Measurements from ENCODE around the gene FRMD4A.
"Not testable (repeated sequence)": the region's sequence is repeated elsewhere in the genome, so short reads cannot be mapped to it uniquely, and the experiment has no call there.

FRMD4A gene

DNA sequence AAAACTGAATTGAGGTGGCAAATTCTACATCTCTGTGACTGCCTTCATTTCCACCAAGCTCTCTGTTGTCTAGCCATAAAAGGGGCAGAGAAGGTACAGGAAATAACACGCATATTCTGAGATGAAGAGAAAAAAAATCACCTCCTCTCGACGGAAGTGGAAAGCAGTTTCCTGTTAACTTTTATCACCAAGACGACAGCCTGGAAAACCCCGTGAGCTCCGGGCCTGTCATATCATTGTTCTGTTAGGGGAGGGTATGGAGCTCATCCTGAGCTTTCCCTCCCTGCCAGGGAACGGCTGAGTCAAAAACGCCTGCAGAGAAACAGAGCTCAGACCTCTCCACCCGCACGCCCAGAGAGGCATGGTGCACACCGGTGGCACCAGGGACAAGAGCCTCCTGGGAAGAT, 543.7 kb downstream of the FRMD4A start:
- DNase-seq (ENCODE audit: low read depth) = peak; percentile 85

DNA sequence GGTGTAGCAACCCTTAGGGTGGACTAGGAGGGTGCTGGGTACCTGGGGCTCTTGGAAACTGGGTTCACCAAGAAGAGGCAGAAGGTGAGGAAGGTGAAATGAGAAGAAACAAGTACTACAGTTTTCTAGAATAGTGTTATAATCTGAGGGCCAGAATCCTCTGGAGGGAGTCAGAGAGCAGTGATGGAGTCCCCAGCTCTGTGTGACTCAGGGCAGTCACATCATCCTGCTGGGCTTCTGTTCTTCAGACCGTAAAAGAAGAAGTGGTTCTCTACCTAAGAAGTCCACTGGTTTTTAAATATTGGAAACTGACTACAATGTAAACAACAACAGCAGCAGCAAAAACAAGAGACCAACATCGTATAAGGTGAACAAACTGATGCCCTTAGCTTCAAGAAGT, 546.7 kb downstream of the FRMD4A start:
- peak; percentile 54 for DNase-seq (ENCODE audit: low read depth)

GRCh38 chr10:13779748-13780147, 551.0 kb downstream of the FRMD4A start:
- no peak for DNase-seq (ENCODE audit: low read depth)

- DNase-seq (ENCODE audit: low read depth) = not testable (repeated sequence)
Observed at GRCh38 chr10:13778693-13778960, 552.1 kb downstream of the FRMD4A start.

GRCh38 chr10:13776861-13777311, 553.8 kb downstream of the FRMD4A start:
- DNase-seq (ENCODE audit: low read depth) = no peak

- DNase-seq (ENCODE audit: low read depth) = peak; percentile 84
Observed at GRCh38 chr10:13775786-13776775, 554.6 kb downstream of the FRMD4A start.

- no peak for DNase-seq (ENCODE audit: low read depth)
Observed at GRCh38 chr10:13774303-13774893, 556.3 kb downstream of the FRMD4A start.

- DNase-seq (ENCODE audit: low read depth) = no peak
Observed at GRCh38 chr10:13773496-13774170, 557.1 kb downstream of the FRMD4A start.

DNA sequence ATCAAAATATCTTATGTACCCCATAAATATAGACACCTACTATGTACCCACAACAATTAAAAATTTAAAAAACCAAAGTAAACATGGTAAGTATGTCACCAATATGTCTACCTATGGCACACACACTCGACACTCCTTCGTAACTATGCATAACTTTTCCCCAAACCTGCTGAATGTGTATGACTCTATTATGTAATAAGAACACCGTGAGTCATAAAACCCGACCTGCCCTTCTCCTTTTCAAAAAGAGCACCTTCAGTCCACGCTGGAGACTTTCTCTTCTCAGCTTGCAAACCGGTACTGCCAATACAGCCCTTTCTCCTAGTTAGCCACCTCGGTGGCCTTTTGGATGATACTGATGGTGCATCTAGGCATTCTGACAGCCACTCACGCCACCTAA, 557.7 kb downstream of the FRMD4A start:
- no peak for DNase-seq (ENCODE audit: low read depth)

- DNase-seq (ENCODE audit: low read depth) = no peak
Observed at GRCh38 chr10:13771992-13772391, 558.7 kb downstream of the FRMD4A start.

DNA sequence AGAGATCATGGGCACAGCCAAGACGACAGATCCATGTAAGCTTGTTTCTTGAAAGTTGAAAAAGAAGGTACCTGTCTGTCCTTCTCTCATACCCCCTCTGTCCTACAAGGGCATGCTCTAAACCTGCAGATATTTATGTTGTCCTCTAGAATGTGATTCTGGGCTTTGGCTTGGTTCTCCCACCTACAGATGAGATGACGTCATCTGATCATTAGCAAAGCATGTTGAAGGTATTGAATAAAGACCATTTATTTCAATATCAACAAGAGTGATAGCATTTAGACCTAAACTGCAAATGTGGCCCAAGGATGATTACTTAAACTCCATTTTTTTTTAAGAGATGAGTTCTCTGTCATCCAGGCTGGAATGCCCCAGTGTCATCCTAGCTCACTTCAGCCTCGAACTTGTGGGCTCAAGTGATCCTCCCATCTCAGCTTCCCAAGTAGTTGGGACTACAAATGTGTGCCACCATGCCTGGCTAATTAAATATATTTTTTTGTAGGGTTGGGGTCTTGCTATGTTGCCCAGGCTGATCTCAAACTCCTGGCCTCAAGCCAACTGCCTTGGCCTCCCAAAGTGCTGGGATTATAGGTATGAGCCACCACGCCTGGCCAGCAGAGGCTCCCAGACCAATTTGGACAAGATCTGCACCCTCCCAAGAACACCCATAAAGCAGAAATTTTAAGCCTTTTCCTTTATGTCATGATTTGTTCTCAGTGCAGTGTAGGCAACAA, 559.8 kb downstream of the FRMD4A start:
- no peak for DNase-seq (ENCODE audit: low read depth)

DNA sequence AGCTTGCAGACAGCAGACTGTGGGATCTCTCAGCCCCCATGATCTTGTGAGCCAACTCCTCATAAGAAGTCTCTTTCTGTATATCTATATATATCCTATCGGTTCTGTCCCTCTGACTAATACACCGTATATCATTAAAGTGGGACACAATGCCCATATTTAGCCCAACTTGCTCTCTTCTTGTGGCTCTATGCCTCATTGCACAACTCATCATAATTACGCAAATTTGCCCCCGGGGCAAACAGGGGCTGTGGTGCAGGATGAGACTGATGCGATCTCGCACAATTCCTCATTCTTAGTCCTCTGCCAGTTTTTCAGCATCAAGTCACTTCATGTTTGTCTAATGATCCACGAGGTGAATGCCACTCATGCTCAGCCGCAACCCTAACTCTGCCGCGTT, 560.8 kb downstream of the FRMD4A start:
- DNase-seq (ENCODE audit: low read depth) = no peak

DNA sequence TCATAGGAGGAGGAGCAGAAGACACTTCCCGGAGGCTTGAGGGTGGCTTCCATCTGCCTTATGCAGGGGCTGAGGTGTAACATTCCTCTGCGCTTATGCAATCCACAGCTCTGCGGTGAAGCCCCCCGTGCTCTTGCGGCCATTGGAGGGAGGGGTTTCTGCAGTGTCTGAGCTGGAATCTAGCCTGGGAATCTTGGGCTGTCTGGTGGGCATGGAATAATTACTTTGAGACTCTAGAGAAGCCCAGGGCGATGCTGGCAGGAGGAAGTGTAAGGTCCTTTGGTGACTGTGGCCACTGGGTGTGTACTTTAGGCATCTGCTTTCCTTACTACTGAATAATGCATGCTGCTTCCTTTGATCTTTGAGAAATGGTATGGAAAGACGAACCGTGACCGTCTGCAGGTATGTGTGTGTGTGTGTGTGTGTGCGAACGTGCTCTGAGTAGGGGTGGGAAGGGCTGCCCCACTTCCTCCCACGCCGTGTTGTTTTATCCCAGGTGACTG, 563.0 kb downstream of the FRMD4A start:
- DNase-seq (ENCODE audit: low read depth) = no peak

GRCh38 chr10:13767148-13767547, 563.6 kb downstream of the FRMD4A start:
- not testable (repeated sequence) for DNase-seq (ENCODE audit: low read depth)

- DNase-seq (ENCODE audit: low read depth) = no peak
Observed at GRCh38 chr10:13765641-13766341, 564.9 kb downstream of the FRMD4A start.

DNA sequence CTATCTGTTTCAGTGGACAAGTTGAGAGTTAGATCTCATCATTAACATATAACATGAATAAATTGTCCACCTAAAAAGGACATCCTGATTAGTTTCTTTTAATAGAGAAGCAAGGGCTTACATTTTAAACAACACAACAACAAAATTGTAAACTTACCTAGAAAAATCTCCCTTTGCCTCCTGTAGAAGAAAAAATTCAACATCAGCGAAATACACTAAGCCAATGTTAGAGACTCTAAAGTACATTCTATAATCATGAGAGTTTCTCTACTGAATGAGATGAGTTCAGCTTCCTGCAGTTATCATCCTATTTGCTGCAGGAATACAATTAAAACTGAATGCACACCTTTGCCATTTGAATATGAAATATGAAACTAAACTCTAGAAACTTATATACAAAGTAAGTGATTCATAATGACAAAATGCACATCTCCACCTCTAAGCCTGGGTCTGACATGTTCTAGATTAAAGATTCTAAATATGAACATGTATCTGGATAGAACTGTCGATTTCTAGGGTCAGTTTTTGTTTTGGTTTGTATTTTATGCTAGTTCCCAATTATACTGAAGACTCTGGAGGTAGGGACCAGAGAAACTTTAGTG, 569.1 kb downstream of the FRMD4A start:
- no peak for DNase-seq (ENCODE audit: low read depth)

- no peak for DNase-seq (ENCODE audit: low read depth)
Observed at GRCh38 chr10:13759168-13759567, 571.6 kb downstream of the FRMD4A start.

GRCh38 chr10:13758756-13759155, 572.0 kb downstream of the FRMD4A start:
- no peak for DNase-seq (ENCODE audit: low read depth)

DNA sequence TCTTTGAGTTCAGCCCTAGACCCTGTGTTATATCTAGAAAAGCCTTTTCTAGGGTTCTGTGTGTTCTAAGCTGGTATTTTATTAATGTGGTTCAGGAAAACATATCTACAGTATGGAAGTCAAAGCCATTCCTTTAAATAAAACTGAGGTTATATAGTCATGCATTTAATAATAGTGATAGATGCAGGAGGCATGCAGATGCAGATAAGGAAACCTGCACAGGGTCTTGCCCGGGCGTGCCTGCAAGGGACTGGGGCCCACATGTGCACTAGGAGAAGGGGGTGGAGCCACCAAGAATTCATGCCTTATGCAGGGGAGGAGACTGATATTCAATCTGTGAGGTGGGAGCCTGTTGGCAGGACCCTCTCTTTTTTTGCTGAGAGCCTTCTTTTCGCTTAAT, 572.4 kb downstream of the FRMD4A start:
- DNase-seq (ENCODE audit: low read depth) = peak; percentile 80

- DNase-seq (ENCODE audit: low read depth) = no peak
Observed at GRCh38 chr10:13754277-13754676, 576.4 kb downstream of the FRMD4A start.

- DNase-seq (ENCODE audit: low read depth) = no peak
Observed at GRCh38 chr10:13751191-13751764, 579.4 kb downstream of the FRMD4A start.
